Tibial nerve (tissue), 4 donors: Measurements from ENCODE around the gene BTNL3.

Experiments
- EP300 ChIP-seq, 2 donors: sonication (generic); formaldehyde crosslinking; IDR thresholded peaks; one replicate each; pipeline ENCODE4 v1.6.1; 2017; ENCODE audit warnings: antibody characterized with exemption in 2 of 2, mild to moderate bottlenecking in 1 of 2
- POLR2A ChIP-seq, 2 donors: fragments of 450-650 bp; IDR thresholded peaks; one replicate each; pipeline ENCODE4 v1.6.1; 2017; ENCODE audit warnings: antibody characterized with exemption in 2 of 2, mild to moderate bottlenecking in 2 of 2, moderate library complexity in 2 of 2
- TF ChIP-seq, protein P1 (sequence below), 5 experiments: fragments of 200-600 bp in 3 of 5; fragments of 450-650 bp in 2 of 5; sonication (generic) in 3 of 5; IDR thresholded peaks; one replicate each; pipeline ENCODE4 v1.5.1; 2016 to 2019; ENCODE audit warnings: antibody characterized with exemption in 5 of 5, mild to moderate bottlenecking in 3 of 5, moderate library complexity in 2 of 5

DNA sequence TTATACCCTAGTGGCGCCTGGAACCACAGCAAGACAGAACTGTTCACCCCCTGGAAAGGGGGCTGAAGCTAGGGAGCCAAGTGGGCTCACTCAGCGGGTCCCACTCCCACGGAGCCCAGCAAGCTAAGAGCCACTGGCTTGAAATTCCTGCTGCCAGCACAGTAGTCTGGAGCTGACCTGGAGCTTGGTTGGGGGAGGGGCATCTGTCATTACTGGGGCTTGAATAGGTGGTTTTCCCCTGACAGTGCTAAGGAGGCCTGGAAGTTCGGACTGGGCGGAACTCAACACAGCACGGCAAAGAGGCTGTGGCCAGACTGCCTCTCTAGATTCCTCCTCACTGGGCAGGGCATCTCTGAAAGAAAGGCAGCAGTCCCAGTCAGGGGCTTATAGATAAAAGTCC, 19.5 kb downstream of the BTNL3 start:
- TF ChIP-seq POLR2A (IDR thresholded peaks at IDR 0.05) (no peak), EP300 (IDR thresholded peaks at IDR 0.05) (no peak)
- TF ChIP-seq, protein P1, sequence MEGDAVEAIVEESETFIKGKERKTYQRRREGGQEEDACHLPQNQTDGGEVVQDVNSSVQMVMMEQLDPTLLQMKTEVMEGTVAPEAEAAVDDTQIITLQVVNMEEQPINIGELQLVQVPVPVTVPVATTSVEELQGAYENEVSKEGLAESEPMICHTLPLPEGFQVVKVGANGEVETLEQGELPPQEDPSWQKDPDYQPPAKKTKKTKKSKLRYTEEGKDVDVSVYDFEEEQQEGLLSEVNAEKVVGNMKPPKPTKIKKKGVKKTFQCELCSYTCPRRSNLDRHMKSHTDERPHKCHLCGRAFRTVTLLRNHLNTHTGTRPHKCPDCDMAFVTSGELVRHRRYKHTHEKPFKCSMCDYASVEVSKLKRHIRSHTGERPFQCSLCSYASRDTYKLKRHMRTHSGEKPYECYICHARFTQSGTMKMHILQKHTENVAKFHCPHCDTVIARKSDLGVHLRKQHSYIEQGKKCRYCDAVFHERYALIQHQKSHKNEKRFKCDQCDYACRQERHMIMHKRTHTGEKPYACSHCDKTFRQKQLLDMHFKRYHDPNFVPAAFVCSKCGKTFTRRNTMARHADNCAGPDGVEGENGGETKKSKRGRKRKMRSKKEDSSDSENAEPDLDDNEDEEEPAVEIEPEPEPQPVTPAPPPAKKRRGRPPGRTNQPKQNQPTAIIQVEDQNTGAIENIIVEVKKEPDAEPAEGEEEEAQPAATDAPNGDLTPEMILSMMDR (IDR thresholded peaks at IDR 0.05), result no peak
